NCI-H187 treated with DMSO at 0.1 percent for 48 hours (cell line): ENCODE measurements around the gene BAZ2B.

Source experiments
- DNase-seq: peaks from one replicate; lab custom pipeline; 2025; lab: John Stamatoyannopoulos, UW

BAZ2B gene

GRCh38 chr2:159525012-159525411 lies 91.3 kb downstream of the BAZ2B start:
- DNase-seq, result no peak

GRCh38 chr2:159521272-159521671 lies 95.1 kb downstream of the BAZ2B start:
- DNase-seq, result no peak

- no peak for DNase-seq
Measured at GRCh38 chr2:159518321-159519005, 97.9 kb downstream of the BAZ2B start.

GRCh38 chr2:159516241-159516758 lies 100.0 kb downstream of the BAZ2B start:
- peak; percentile 27 for DNase-seq

GRCh38 chr2:159515441-159515840 lies 100.9 kb downstream of the BAZ2B start:
- no peak for DNase-seq

- DNase-seq, result no peak
Measured at GRCh38 chr2:159513745-159514144, 102.6 kb downstream of the BAZ2B start.

- no peak for DNase-seq
Measured at GRCh38 chr2:159508140-159508539, 108.2 kb downstream of the BAZ2B start.

- DNase-seq, result no peak
Measured at GRCh38 chr2:159506764-159507440, 109.4 kb downstream of the BAZ2B start.

GRCh38 chr2:159506202-159506601 lies 110.1 kb downstream of the BAZ2B start:
- DNase-seq, result no peak

GRCh38 chr2:159505196-159505595 lies 111.2 kb downstream of the BAZ2B start:
- DNase-seq, result no peak

GRCh38 chr2:159501743-159502142 lies 114.6 kb downstream of the BAZ2B start:
- DNase-seq, result no peak

- no peak for DNase-seq
Measured at GRCh38 chr2:159497847-159498246, 118.5 kb downstream of the BAZ2B start.

- no peak for DNase-seq
Measured at GRCh38 chr2:159497256-159497655, 119.1 kb downstream of the BAZ2B start.

GRCh38 chr2:159489476-159489875 lies 126.9 kb downstream of the BAZ2B start:
- no peak for DNase-seq

- no peak for DNase-seq
Measured at GRCh38 chr2:159484532-159484931, 131.8 kb downstream of the BAZ2B start.

- DNase-seq, result no peak
Measured at GRCh38 chr2:159476329-159476728, 140.0 kb downstream of the BAZ2B start.

GRCh38 chr2:159475793-159476192 lies 140.6 kb downstream of the BAZ2B start:
- DNase-seq, result no peak

- no peak for DNase-seq
Measured at GRCh38 chr2:159471340-159471739, 145.0 kb downstream of the BAZ2B start.

- DNase-seq, result no peak
Measured at GRCh38 chr2:159468257-159468656, 148.1 kb downstream of the BAZ2B start.

GRCh38 chr2:159462961-159463360 lies 153.4 kb downstream of the BAZ2B start:
- DNase-seq, result no peak

GRCh38 chr2:159462201-159462785 lies 154.1 kb downstream of the BAZ2B start:
- DNase-seq, result no peak

- DNase-seq, result no peak
Measured at GRCh38 chr2:159461076-159461475, 155.3 kb downstream of the BAZ2B start.

GRCh38 chr2:159460227-159460626 lies 156.1 kb downstream of the BAZ2B start:
- no peak for DNase-seq
